Stimulated activated CD4-positive, alpha-beta T cell treated with anti-CD3 and anti-CD28 coated beads, Interleukin-1b, Interleukin-23, amount 100 ng/mL, for 1 hour (primary cell): ENCODE results near the gene HHIP.

Source experiments
- DNase-seq, 2 donors: peaks; one replicate each; pipeline ENCODE4 v3.0.0-alpha.2; 2020; ENCODE audit warnings: low read depth in 2 of 2

HHIP gene

GRCh38 chr4:144709793-144710525, 64.0 kb downstream of the HHIP start:
- DNase-seq = no peak

GRCh38 chr4:144710526-144710912, 64.6 kb downstream of the HHIP start:
- DNase-seq = no peak

GRCh38 chr4:144711700-144712456, 65.9 kb downstream of the HHIP start:
- no peak for DNase-seq

GRCh38 chr4:144712775-144713174, 66.8 kb downstream of the HHIP start:
- DNase-seq = no peak

- no peak for DNase-seq
These were observed 68.2 kb downstream of the HHIP start for GRCh38 chr4:144714166-144714565.

GRCh38 chr4:144715230-144715629, 69.3 kb downstream of the HHIP start:
- DNase-seq = no peak

- DNase-seq = no peak
These were observed 70.8 kb downstream of the HHIP start for GRCh38 chr4:144716778-144717177.

- DNase-seq = no peak
These were observed 73.1 kb downstream of the HHIP start for GRCh38 chr4:144718958-144719512.

GRCh38 chr4:144720491-144720890, 74.5 kb downstream of the HHIP start:
- DNase-seq = no peak

- no peak for DNase-seq
These were observed 76.0 kb downstream of the HHIP start for GRCh38 chr4:144721994-144722393.

- no peak for DNase-seq
These were observed 77.5 kb downstream of the HHIP start for GRCh38 chr4:144723471-144723870.

GRCh38 chr4:144729175-144729574, 83.2 kb downstream of the HHIP start:
- DNase-seq = no peak

GRCh38 chr4:144732584-144733428, 86.8 kb downstream of the HHIP start:
- DNase-seq = no peak

- no peak for DNase-seq
These were observed 87.6 kb downstream of the HHIP start for GRCh38 chr4:144733566-144733965.

GRCh38 chr4:144734522-144734921, 88.6 kb downstream of the HHIP start:
- no peak for DNase-seq

- no peak for DNase-seq
These were observed 92.7 kb downstream of the HHIP start for GRCh38 chr4:144738649-144739048.

- no peak for DNase-seq
These were observed 93.6 kb downstream of the HHIP start for GRCh38 chr4:144739511-144740033.

GRCh38 chr4:144740316-144740715, 94.4 kb downstream of the HHIP start:
- DNase-seq = no peak

- no peak for DNase-seq
These were observed 103.0 kb downstream of the HHIP start for GRCh38 chr4:144748814-144749555.

GRCh38 chr4:144750348-144750747, 104.4 kb downstream of the HHIP start:
- no peak for DNase-seq
